Central memory CD4-positive, alpha-beta T cell (primary cell): ENCODE results near the gene GRK4.

Source experiments
- DNase-seq: peaks from one replicate; pipeline ENCODE4 v3.0.0; 2022

Gene GRK4

GRCh38 chr4:3073158-3074077, 110.0 kb downstream of the GRK4 start:
- no peak for DNase-seq

- DNase-seq, result peak; percentile 96
Measured at GRCh38 chr4:3074078-3074845, 110.9 kb downstream of the GRK4 start, which contains the start of the genes HTT and HTT-AS. Gene HTT (plus strand): TSS chr4:3074681. CDS start chr4:3074826, 145 bp downstream. Gene HTT-AS (minus strand): TSS chr4:3074538.

GRCh38 chr4:3074846-3075651, 111.7 kb downstream of the GRK4 start:
- peak; percentile 29 for DNase-seq

- no peak for DNase-seq
Measured at GRCh38 chr4:3075652-3075981, 112.2 kb downstream of the GRK4 start.

- no peak for DNase-seq
Measured at GRCh38 chr4:3077796-3078195, 114.4 kb downstream of the GRK4 start.

GRCh38 chr4:3079694-3080123, 116.3 kb downstream of the GRK4 start:
- no peak for DNase-seq

- no peak for DNase-seq
Measured at GRCh38 chr4:3082925-3083515, 119.6 kb downstream of the GRK4 start.

- no peak for DNase-seq
Measured at GRCh38 chr4:3083732-3084131, 120.4 kb downstream of the GRK4 start.

- DNase-seq, result no peak
Measured at GRCh38 chr4:3085948-3086670, 122.7 kb downstream of the GRK4 start.

GRCh38 chr4:3087115-3087797, 123.9 kb downstream of the GRK4 start:
- DNase-seq, result no peak
